CD4-positive, alpha-beta T cell (primary cell): ENCODE results near the gene SMURF2. TPM values are rescaled to one million over a fixed set of nuclear protein-coding genes. Genes with fewer than 3 reads are reported as not detected.

Source experiments
- ATAC-seq: fragments of 200-7000 bp; cut with Tn5 transposase; one replicate; pipeline ENCODE4 v1.10.0; 2022; ENCODE audit warnings: mild to moderate bottlenecking; ENCODE audit not compliant: poor library complexity
- CTCF ChIA-PET: fragments of 350-600 bp; sonication (Branson Sonifier 250); formaldehyde crosslinking; loops from one replicate; lab custom pipeline; 2021; ENCODE audit warnings: antibody characterized with exemption, inconsistent platforms; lab: Charles Lee
- POLR2A ChIA-PET: fragments of 350-600 bp; sonication (Branson Sonifier 250); formaldehyde crosslinking; loops from one replicate; lab custom pipeline; 2021; ENCODE audit warnings: antibody characterized with exemption, inconsistent platforms; lab: Charles Lee
- DNase-seq, 14 experiments: peaks; one replicate each; pipeline ENCODE4 v3.0.0-alpha.2; 2013 to 2020; ENCODE audit warnings: mixed read lengths in 2 of 14
- H3K27ac ChIP-seq, 2 donors: one replicate each; pipeline versions ENCODE4 v1.5.1 to v1.7.0; 2013; ENCODE audit warnings: low read length in 2 of 2, low read depth in 1 of 2, mild to moderate bottlenecking in 1 of 2
- H3K27me3 ChIP-seq, 2 experiments: 1 replicate in 1 of 2; 2 replicates in 1 of 2; pipeline versions ENCODE4 v1.6.1 to v1.7.0; 2013; ENCODE audit warnings: low read length in 2 of 2, control low read depth in 1 of 2, mild to moderate bottlenecking in 1 of 2, moderate library complexity in 1 of 2; ENCODE audit not compliant: insufficient read depth in 2 of 2, control insufficient read depth in 1 of 2
- H3K36me3 ChIP-seq: one replicate; pipeline ENCODE4 v1.6.1; 2013; ENCODE audit warnings: low read length, control low read depth; ENCODE audit not compliant: insufficient read depth
- H3K4me1 ChIP-seq: one replicate; pipeline ENCODE4 v1.6.1; 2013; ENCODE audit warnings: low read length, control low read depth; ENCODE audit not compliant: insufficient read depth
- H3K4me3 ChIP-seq: one replicate; pipeline ENCODE4 v1.5.1; 2013; ENCODE audit warnings: mild to moderate bottlenecking, low read length, moderate library complexity
- H3K9me3 ChIP-seq, 2 experiments: 1 replicate in 1 of 2; 2 replicates in 1 of 2; pipeline versions ENCODE4 v1.6.1 to v1.7.0; 2013; ENCODE audit warnings: low read length in 2 of 2, mild to moderate bottlenecking in 2 of 2, control low read depth in 1 of 2, moderate library complexity in 1 of 2; ENCODE audit not compliant: control insufficient read depth in 1 of 2, insufficient read depth in 1 of 2
- H3K27ac Mint-ChIP-seq: one replicate; pipeline ENCODE4 v1.8.0; 2020; ENCODE audit warnings: mixed read lengths
- H3K27me3 Mint-ChIP-seq: one replicate; pipeline ENCODE4 v1.8.0; 2021; ENCODE audit warnings: mixed read lengths
- H3K36me3 Mint-ChIP-seq: one replicate; pipeline ENCODE4 v1.8.0; 2021; ENCODE audit warnings: low read depth, mixed read lengths
- H3K4me1 Mint-ChIP-seq: one replicate; pipeline ENCODE4 v1.8.0; 2021; ENCODE audit warnings: low read depth, mixed read lengths
- H3K4me3 Mint-ChIP-seq: one replicate; pipeline ENCODE4 v1.8.0; 2020; ENCODE audit warnings: mild to moderate bottlenecking, mixed read lengths
- H3K9me3 Mint-ChIP-seq: one replicate; pipeline ENCODE4 v1.8.0; 2020; ENCODE audit warnings: mixed read lengths
- intact Hi-C, 2 experiments: fragments of 100-400 bp; cut with DNase I in 1 of 2; cut with micrococcal nuclease in 1 of 2; formaldehyde crosslinking; loops; one replicate each; pipeline versions ENCODE4 v1.15.1 to v1.9.0; 2023 to 2025; cut with DNase I, micrococcal nuclease
- total RNA-seq, 174 experiments: library from RNA in 2 of 174; stranded (reverse) in 2 of 174; gene quantifications; one replicate each; pipeline ENCODE4 v1.2.3 and lab custom pipeline; 2021 to 2026
- TF ChIP-seq, protein P1 (sequence below): fragments of 200-600 bp; IDR thresholded peaks from one replicate; pipeline ENCODE4 v1.8.0; 2022; ENCODE audit warnings: antibody characterized with exemption, mild to moderate bottlenecking

SMURF2 gene
- total RNA-seq, 2 experiments from 2014 or later: 28.0 to 29.7 TPM

DNA sequence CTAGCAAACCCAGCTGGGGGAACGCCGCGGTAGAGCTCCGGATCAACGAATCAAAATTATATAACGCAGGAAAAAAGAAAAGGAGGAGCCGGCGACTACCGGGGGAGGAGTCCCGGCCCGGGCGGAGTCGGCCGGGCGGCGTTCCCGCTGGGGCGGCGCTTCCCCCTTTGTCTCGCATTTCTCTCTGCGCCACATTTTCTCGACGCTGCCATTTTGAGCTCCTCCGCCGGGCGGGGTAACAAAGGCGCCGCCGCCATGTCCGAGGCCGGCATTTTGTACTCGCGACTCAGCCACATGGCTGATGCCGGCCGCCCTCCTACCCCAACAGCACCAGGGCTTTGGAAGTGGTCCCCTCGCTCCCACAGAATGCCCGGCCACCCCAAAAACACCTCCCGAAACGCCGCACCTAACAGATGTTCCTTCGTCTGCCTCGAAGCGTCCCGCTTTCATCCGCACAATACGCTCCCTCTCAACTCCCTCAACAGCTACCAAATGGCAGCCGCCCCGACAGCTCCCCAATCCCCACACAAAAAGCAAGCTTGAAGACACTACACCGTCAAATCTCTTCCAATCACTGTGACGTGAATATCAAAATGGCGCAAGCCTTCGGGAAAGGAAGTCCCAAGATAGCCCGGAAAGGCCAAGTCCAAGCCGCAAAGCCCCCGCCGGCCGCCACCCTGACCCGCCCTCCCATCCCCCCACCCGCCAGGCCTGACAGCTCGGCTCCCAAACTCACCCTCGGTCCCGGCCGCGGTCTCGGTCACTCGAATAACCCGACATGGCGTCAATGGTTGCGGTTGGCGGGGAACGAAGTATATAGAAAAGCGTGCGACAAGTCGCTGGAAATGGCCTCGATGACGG lies 156.5 kb downstream of the SMURF2 start:
- Histone ChIP-seq H3K4me1 (peaks cover 36% of the 10 kb centered on the region), H3K27me3 (no peaks in the 10 kb centered on the region), H3K36me3 (peaks cover 65% of the 10 kb centered on the region), H3K4me3 (peak overlapping the region; percentile 90), H3K27ac (peak overlapping the region; percentile 99 to 100), H3K9me3 (no peaks in the 10 kb centered on the region)
- ChIA-PET POLR2A (interaction anchor here (0.6 to 7.4 kb wide), 61 partner anchors 11 to 883 kb away, joined by 3 to 453 read pairs (median 6); partner anchors contain the start of genes CCDC47, DDX42, ERN1 and GNA13), CTCF (interaction anchor here (3.6 to 4.0 kb wide), 3 partner anchors 8 to 86 kb away, joined by 26 to 40 read pairs (median 33); partner anchors contain the start of gene POLG2)
- no peaks in the 10 kb centered on the region for H3K27me3 Mint-ChIP-seq
- peaks cover 68% of the 10 kb centered on the region for H3K4me1 Mint-ChIP-seq
- DNase-seq (peak; percentile 76 to 97 (median 85)), ATAC-seq (peak; percentile 37)
- H3K4me3 Mint-ChIP-seq: peak overlapping the region; percentile 99
- H3K36me3 Mint-ChIP-seq: peaks cover 96% of the 10 kb centered on the region
- H3K27ac Mint-ChIP-seq: peak overlapping the region; percentile 99
- intact Hi-C loops: loop anchor here (1.0 to 10.0 kb wide), 9 partner anchors 8 to 883 kb away; partner anchors contain the start of genes POLG2 (in 2 of the 2), ICAM2 (in 1 of the 2), LIMD2 (in 1 of the 2) and MAP3K3 (in 1 of the 2)
- TF ChIP-seq, protein P1, sequence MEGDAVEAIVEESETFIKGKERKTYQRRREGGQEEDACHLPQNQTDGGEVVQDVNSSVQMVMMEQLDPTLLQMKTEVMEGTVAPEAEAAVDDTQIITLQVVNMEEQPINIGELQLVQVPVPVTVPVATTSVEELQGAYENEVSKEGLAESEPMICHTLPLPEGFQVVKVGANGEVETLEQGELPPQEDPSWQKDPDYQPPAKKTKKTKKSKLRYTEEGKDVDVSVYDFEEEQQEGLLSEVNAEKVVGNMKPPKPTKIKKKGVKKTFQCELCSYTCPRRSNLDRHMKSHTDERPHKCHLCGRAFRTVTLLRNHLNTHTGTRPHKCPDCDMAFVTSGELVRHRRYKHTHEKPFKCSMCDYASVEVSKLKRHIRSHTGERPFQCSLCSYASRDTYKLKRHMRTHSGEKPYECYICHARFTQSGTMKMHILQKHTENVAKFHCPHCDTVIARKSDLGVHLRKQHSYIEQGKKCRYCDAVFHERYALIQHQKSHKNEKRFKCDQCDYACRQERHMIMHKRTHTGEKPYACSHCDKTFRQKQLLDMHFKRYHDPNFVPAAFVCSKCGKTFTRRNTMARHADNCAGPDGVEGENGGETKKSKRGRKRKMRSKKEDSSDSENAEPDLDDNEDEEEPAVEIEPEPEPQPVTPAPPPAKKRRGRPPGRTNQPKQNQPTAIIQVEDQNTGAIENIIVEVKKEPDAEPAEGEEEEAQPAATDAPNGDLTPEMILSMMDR: no peak
- H3K9me3 Mint-ChIP-seq: no peaks in the 10 kb centered on the region

DNA sequence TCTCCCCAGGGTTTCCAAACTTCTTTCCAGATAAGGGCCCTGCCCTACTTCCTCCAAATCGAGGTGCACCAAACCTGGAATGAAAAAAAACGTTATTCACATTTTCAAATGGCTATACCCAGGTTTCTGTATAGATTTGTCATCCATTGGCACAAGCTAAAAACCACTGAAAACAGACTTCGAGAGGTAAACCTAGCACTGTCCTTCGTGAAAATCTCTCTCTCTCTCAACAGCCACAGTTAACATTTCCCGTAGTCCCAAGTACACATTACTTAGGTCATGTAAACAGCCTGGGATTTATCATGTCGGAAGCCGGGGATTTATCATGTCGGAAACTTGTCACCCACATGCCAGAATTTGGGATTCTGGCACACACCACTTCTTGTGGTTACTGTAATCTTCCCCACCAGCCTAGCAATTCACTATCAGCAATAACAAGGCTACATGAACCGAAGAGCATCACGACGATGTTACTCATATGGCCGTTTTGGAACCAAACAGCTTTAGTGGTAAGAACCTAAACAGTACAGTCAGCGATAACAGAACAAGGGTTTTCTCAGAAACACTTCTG lies 157.3 kb downstream of the SMURF2 start:
- Mint-ChIP-seq H3K9me3 (no peaks in the 10 kb centered on the region), H3K27me3 (no peaks in the 10 kb centered on the region), H3K4me1 (peaks cover 70% of the 10 kb centered on the region), H3K36me3 (peaks cover 96% of the 10 kb centered on the region), H3K27ac (peak overlapping the region; percentile 99), H3K4me3 (peak overlapping the region; percentile 99)
- no peak for ATAC-seq
- Histone ChIP-seq H3K4me3 (peak overlapping the region; percentile 90), H3K36me3 (peaks cover 65% of the 10 kb centered on the region), H3K9me3 (no peaks in the 10 kb centered on the region), H3K4me1 (peaks cover 41% of the 10 kb centered on the region), H3K27me3 (no peaks in the 10 kb centered on the region), H3K27ac (peak overlapping the region; percentile 99 to 100)
- DNase-seq: no peak
- TF ChIP-seq, protein P1: no peak
- intact Hi-C loops: loop anchor here (5.0 to 10.0 kb wide), 6 partner anchors 142 to 883 kb away; partner anchors contain the start of genes ICAM2 (in 1 of the 2), LIMD2 (in 1 of the 2), MAP3K3 (in 1 of the 2) and SMARCD2 (in 1 of the 2)
- CTCF ChIA-PET: interaction anchor here (3.6 to 4.0 kb wide), 3 partner anchors 8 to 85 kb away, joined by 26 to 40 read pairs (median 33); partner anchors contain the start of gene POLG2
- POLR2A ChIA-PET: interaction anchor here (0.6 to 7.4 kb wide), 51 partner anchors 10 to 883 kb away, joined by 3 to 453 read pairs (median 6); partner anchors contain the start of genes CCDC47, DDX42, ERN1 and GNA13
